WERI-Rb-1 (cell line): ENCODE measurements around the gene DNAJA2.
"Not testable (repeated sequence)": the region's sequence is repeated elsewhere in the genome, so short reads cannot be mapped to it uniquely, and the experiment has no call there.

Source experiments
- DNase-seq: peaks from one replicate; pipeline ENCODE4 v3.0.0-alpha.2; 2020
- H3K27ac ChIP-seq: fragments of 250-450 bp; sonication (Bioruptor Pico); 2 replicates; pipeline ENCODE4 v1.5.1; 2020; ENCODE audit warnings: mild to moderate bottlenecking, moderate library complexity
- H3K27me3 ChIP-seq: fragments of 250-450 bp; sonication (Bioruptor Pico); 2 replicates; pipeline ENCODE4 v1.5.1; 2021; ENCODE audit warnings: mild to moderate bottlenecking, low read depth, moderate library complexity; ENCODE audit not compliant: insufficient read depth, severe bottlenecking
- H3K36me3 ChIP-seq: fragments of 250-450 bp; sonication (Bioruptor Pico); 2 replicates; pipeline ENCODE4 v1.5.1; 2020; ENCODE audit warnings: mild to moderate bottlenecking, moderate library complexity
- H3K4me3 ChIP-seq: 2 replicates; pipeline ENCODE4 v1.5.1; 2011; ENCODE audit warnings: low read depth, mild to moderate bottlenecking, control low read depth, low read length
- H3K9me3 ChIP-seq: fragments of 250-450 bp; sonication (Bioruptor Pico); 2 replicates; pipeline ENCODE4 v1.5.1; 2021; ENCODE audit warnings: mild to moderate bottlenecking, moderate library complexity; ENCODE audit not compliant: severe bottlenecking
- CTCF ChIP-seq: IDR thresholded peaks from 2 replicates; pipeline ENCODE4 v1.5.1; 2011; ENCODE audit warnings: low read depth, mild to moderate bottlenecking, control low read depth, inconsistent platforms, low read length

DNAJA2 gene

GRCh38 chr16:47013910-47014309 lies 40.4 kb upstream of the DNAJA2 start:
- H3K36me3 ChIP-seq: no peaks in the 10 kb centered on the region
- no peaks in the 10 kb centered on the region for H3K9me3 ChIP-seq
- H3K27me3 ChIP-seq: no peaks in the 10 kb centered on the region
- DNase-seq: no peak
- no peak for TF ChIP-seq CTCF
- H3K27ac ChIP-seq: no peak overlapping the region
- H3K4me3 ChIP-seq: no peak overlapping the region

GRCh38 chr16:47013172-47013571 lies 39.7 kb upstream of the DNAJA2 start:
- H3K9me3 ChIP-seq: no peaks in the 10 kb centered on the region
- no peak for DNase-seq

GRCh38 chr16:47010812-47011211 lies 37.3 kb upstream of the DNAJA2 start:
- not testable (repeated sequence) for H3K4me3 ChIP-seq, H3K9me3 ChIP-seq, H3K27me3 ChIP-seq, DNase-seq, H3K27ac ChIP-seq, H3K36me3 ChIP-seq

More at GRCh38 chr16:47013172-47013571, 39.7 kb upstream of the DNAJA2 start:
- no peak overlapping the region for H3K27ac ChIP-seq
- H3K27me3 ChIP-seq: no peaks in the 10 kb centered on the region
- no peak for TF ChIP-seq CTCF
- H3K4me3 ChIP-seq: no peak overlapping the region
- H3K36me3 ChIP-seq: no peaks in the 10 kb centered on the region

GRCh38 chr16:47008612-47009011 lies 35.1 kb upstream of the DNAJA2 start:
- no peak overlapping the region for H3K27ac ChIP-seq
- H3K9me3 ChIP-seq: no peaks in the 10 kb centered on the region
- H3K4me3 ChIP-seq: no peak overlapping the region
- no peaks in the 10 kb centered on the region for H3K27me3 ChIP-seq
- no peak for TF ChIP-seq CTCF
- no peak for DNase-seq
- no peaks in the 10 kb centered on the region for H3K36me3 ChIP-seq

- Histone ChIP-seq H3K27me3 (no peaks in the 10 kb centered on the region), H3K4me3 (no peak overlapping the region), H3K9me3 (no peaks in the 10 kb centered on the region), H3K36me3 (no peaks in the 10 kb centered on the region), H3K27ac (no peak overlapping the region)
- TF ChIP-seq CTCF: no peak
- no peak for DNase-seq
Observed at GRCh38 chr16:47008174-47008573, 34.7 kb upstream of the DNAJA2 start.

- Histone ChIP-seq H3K27me3 (no peaks in the 10 kb centered on the region), H3K36me3 (no peaks in the 10 kb centered on the region), H3K27ac (no peak overlapping the region), H3K4me3 (no peak overlapping the region), H3K9me3 (no peaks in the 10 kb centered on the region)
- no peak for DNase-seq
- no peak for TF ChIP-seq CTCF
Observed at GRCh38 chr16:47004652-47005051, 31.2 kb upstream of the DNAJA2 start.

GRCh38 chr16:47000066-47000465 lies 26.6 kb upstream of the DNAJA2 start:
- not testable (repeated sequence) for H3K27me3 ChIP-seq, H3K27ac ChIP-seq, H3K36me3 ChIP-seq, H3K9me3 ChIP-seq, H3K4me3 ChIP-seq, DNase-seq
